T-cell (primary cell): ENCODE measurements around the gene CNNM2. TPM values are rescaled to one million over a fixed set of nuclear protein-coding genes. Genes with fewer than 3 reads are reported as not detected.

Source experiments
- ATAC-seq, 4 experiments: fragments of 200-7000 bp in 3 of 4; fragments of 150-1000 bp in 1 of 4; cut with Tn5 transposase; replicated peaks in 1 of 4; 1 replicate in 3 of 4; 2 replicates in 1 of 4; pipeline ENCODE4 v1.10.0; 2021; ENCODE audit warnings: moderate library complexity in 3 of 4, mild to moderate bottlenecking in 2 of 4, moderate number of reproducible peaks in 1 of 4
- CTCF ChIA-PET, 2 donors: fragments of 300-600 bp; sonication (Branson Sonifier 250); formaldehyde crosslinking; loops; one replicate each; lab custom pipeline; 2022; ENCODE audit warnings: antibody characterized with exemption in 2 of 2; lab: Charles Lee
- POLR2A ChIA-PET, 2 donors: fragments of 300-600 bp; sonication (Branson Sonifier 250); formaldehyde crosslinking; loops; one replicate each; lab custom pipeline; 2022; ENCODE audit warnings: antibody characterized with exemption in 2 of 2; lab: Charles Lee
- DNase-seq, 35 experiments: peaks; one replicate each; pipeline versions ENCODE4 v3.0.0 to v3.0.0-alpha.2; 2013 to 2023
- H3K27ac ChIP-seq: one replicate; pipeline ENCODE4 v1.5.1; 2013; ENCODE audit warnings: low read length
- H3K27me3 ChIP-seq, 2 experiments: replicated peaks in 1 of 2; 1 replicate in 1 of 2; 2 replicates in 1 of 2; pipeline versions ENCODE4 v1.6.1 to v1.7.0; 2013; ENCODE audit warnings: low read length in 1 of 2, mixed read lengths in 1 of 2; ENCODE audit not compliant: control insufficient read depth in 2 of 2, insufficient read depth in 2 of 2; ENCODE audit errors: extremely low read depth in 1 of 2
- H3K36me3 ChIP-seq, 2 donors: 1 replicate in 1 of 2; 2 replicates in 1 of 2; pipeline versions ENCODE4 v1.6.1 to v1.7.0; 2013; ENCODE audit warnings: low read length in 1 of 2; ENCODE audit not compliant: control insufficient read depth in 2 of 2, insufficient read depth in 1 of 2; ENCODE audit errors: extremely low read depth in 1 of 2
- H3K4me1 ChIP-seq, 2 experiments: 1 replicate in 1 of 2; 2 replicates in 1 of 2; pipeline versions ENCODE4 v1.6.1 to v1.7.0; 2013; ENCODE audit warnings: low read length in 2 of 2, mixed read lengths in 1 of 2; ENCODE audit not compliant: insufficient read depth in 2 of 2, control insufficient read depth in 1 of 2; ENCODE audit errors: extremely low read depth in 1 of 2
- H3K4me3 ChIP-seq, 2 donors: 1 replicate in 1 of 2; 2 replicates in 1 of 2; pipeline versions ENCODE4 v1.5.1 to v1.7.0; 2013; ENCODE audit warnings: mild to moderate bottlenecking in 2 of 2, low read length in 1 of 2, moderate library complexity in 1 of 2; ENCODE audit not compliant: control insufficient read depth in 1 of 2; ENCODE audit errors: extremely low read depth in 1 of 2
- H3K9me3 ChIP-seq: 2 replicates; pipeline ENCODE4 v1.7.0; 2013
- H3K27ac Mint-ChIP-seq, 2 donors: one replicate each; pipeline ENCODE4 v1.8.0; 2020 to 2021; ENCODE audit warnings: mild to moderate bottlenecking in 2 of 2, mixed read lengths in 2 of 2
- H3K27me3 Mint-ChIP-seq, 2 donors: one replicate each; pipeline ENCODE4 v1.8.0; 2021 to 2022; ENCODE audit warnings: mixed read lengths in 2 of 2
- H3K36me3 Mint-ChIP-seq: one replicate; pipeline ENCODE4 v1.8.0; 2021; ENCODE audit warnings: mixed read lengths
- H3K4me1 Mint-ChIP-seq, 3 donors: one replicate each; pipeline ENCODE4 v1.8.0; 2020 to 2022; ENCODE audit warnings: mixed read lengths in 3 of 3, mild to moderate bottlenecking in 1 of 3
- H3K4me3 Mint-ChIP-seq, 3 donors: one replicate each; pipeline ENCODE4 v1.8.0; 2020 to 2022; ENCODE audit warnings: mild to moderate bottlenecking in 3 of 3, mixed read lengths in 3 of 3, moderate library complexity in 3 of 3
- H3K9me3 Mint-ChIP-seq, 3 donors: one replicate each; pipeline ENCODE4 v1.8.0; 2020 to 2022; ENCODE audit warnings: mixed read lengths in 3 of 3
- WGBS: methylation state at CpG from one replicate; pipeline ENCODE4 v1.1.5; 2013; ENCODE audit warnings: missing lambda C conversion rate; ENCODE audit not compliant: insufficient coverage; 5-methylcytosine and 5-hydroxymethylcytosine counted together
- total RNA-seq, 35 experiments: library from RNA in 6 of 35; stranded (reverse) in 6 of 35; fragments of 120-200 nt in 1 of 35; gene quantifications; one replicate each; pipeline versions ENCODE4 v1.2.1 to v1.2.4 and lab custom pipeline; 2013 to 2026

The CNNM2 gene
- total RNA-seq, 5 donors from 2014 or later (not counting 1 experiment from before 2014, with no cell fraction given), result 11.6 to 15.4 (median 14.2) TPM

DNA sequence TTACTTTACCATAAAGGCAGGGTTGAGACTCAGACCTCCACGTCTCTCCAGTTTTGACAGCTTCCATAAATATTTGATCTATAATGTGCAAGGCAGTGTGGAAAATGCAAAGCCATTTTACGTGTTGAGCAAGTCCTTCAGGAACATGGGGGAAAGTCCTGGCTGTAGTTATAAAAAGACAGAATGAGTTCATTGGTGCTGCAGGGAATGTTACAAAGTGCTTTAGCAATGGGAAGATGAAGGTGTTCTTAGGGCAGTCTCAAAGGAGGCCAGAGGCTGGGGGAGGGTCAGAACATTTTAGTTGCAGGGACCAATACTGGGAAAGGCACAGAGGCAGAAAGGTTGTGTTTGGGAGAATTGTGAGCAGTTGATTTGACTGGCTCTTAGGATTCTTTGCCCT, 27.9 kb downstream of the CNNM2 start:
- Histone ChIP-seq H3K4me1 (no peaks in the 10 kb centered on the region), H3K27ac (no peak overlapping the region), H3K27me3 (no peaks in the 10 kb centered on the region), H3K4me3 (no peak overlapping the region), H3K9me3 (no peaks in the 10 kb centered on the region), H3K36me3 (no peaks in the 10 kb centered on the region)
- no peak for ATAC-seq
- ChIA-PET POLR2A (no interaction called here), CTCF (no interaction called here)
- H3K36me3 Mint-ChIP-seq, result peaks cover 15% of the 10 kb centered on the region
- no peaks in the 10 kb centered on the region for H3K9me3 Mint-ChIP-seq
- H3K27me3 Mint-ChIP-seq, result no peaks in the 10 kb centered on the region
- peaks cover 0 to 11% (median 0%) of the 10 kb centered on the region in 3 donors for H3K4me1 Mint-ChIP-seq
- DNase-seq, result no peak
- H3K27ac Mint-ChIP-seq, result no peak overlapping the region
- H3K4me3 Mint-ChIP-seq, result no peak overlapping the region
- WGBS, result 88% methylated on average over 1 of the region's 2 CpGs

DNA sequence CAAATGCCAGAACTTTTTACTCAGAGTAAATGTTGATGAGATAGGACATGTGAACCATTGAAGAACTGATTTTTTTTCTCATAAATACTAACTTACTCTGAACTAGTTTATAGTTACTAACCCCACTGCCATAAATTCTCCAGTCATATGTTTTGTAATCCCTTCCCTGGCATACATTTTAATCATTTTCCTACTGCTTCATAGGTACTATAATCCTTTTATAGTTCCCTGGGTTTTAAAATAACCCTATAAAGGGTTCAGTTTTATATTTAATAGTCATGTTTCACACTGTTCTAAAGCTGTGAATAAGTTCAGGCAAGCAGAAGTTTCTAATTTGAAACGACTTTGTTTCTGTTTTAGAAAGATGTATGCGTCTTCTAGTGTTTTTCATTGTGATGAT, 28.9 kb downstream of the CNNM2 start:
- POLR2A ChIA-PET, result no interaction called here
- Histone ChIP-seq H3K9me3 (no peaks in the 10 kb centered on the region), H3K36me3 (no peaks in the 10 kb centered on the region), H3K27ac (no peak overlapping the region), H3K27me3 (no peaks in the 10 kb centered on the region), H3K4me1 (no peaks in the 10 kb centered on the region), H3K4me3 (no peak overlapping the region)
- H3K27me3 Mint-ChIP-seq, result no peaks in the 10 kb centered on the region
- 100% methylated on average over 1 of the region's 2 CpGs for WGBS
- CTCF ChIA-PET, result no interaction called here
- no peak overlapping the region for H3K27ac Mint-ChIP-seq
- peaks cover 0 to 4% (median 0%) of the 10 kb centered on the region in 3 donors for H3K4me1 Mint-ChIP-seq
- ATAC-seq (no peak), DNase-seq (no peak)
- peaks cover 10% of the 10 kb centered on the region for H3K36me3 Mint-ChIP-seq
- H3K4me3 Mint-ChIP-seq, result no peak overlapping the region
- no peaks in the 10 kb centered on the region for H3K9me3 Mint-ChIP-seq

DNA sequence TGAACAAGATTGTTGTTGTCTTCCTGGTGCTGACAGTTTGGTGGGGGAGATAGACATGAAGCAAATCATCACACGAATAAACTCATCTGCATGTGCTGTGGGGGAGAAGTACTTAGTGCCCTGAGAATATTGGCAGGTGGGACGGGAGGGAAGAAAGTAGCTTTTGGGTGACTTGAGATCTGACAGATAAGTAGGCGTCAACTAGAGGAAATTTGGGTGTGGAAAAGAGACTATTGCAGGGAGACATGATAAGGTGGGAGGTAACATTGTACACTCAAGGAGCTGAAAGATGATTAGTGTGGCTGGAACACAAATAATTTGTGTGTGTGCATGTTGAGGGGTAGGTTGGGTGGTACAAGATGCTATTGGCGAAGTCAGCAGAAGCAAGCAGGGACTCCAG, 30.1 kb downstream of the CNNM2 start:
- Mint-ChIP-seq H3K27ac (no peak overlapping the region), H3K36me3 (peaks cover 10% of the 10 kb centered on the region), H3K9me3 (no peaks in the 10 kb centered on the region), H3K27me3 (no peaks in the 10 kb centered on the region), H3K4me1 (peaks cover 0 to 4% (median 0%) of the 10 kb centered on the region in 3 donors), H3K4me3 (no peak overlapping the region)
- Histone ChIP-seq H3K9me3 (no peaks in the 10 kb centered on the region), H3K4me1 (no peaks in the 10 kb centered on the region), H3K4me3 (no peak overlapping the region), H3K27ac (no peak overlapping the region), H3K27me3 (no peaks in the 10 kb centered on the region), H3K36me3 (no peaks in the 10 kb centered on the region)
- DNase-seq (no peak), ATAC-seq (no peak)
- CTCF ChIA-PET, result no interaction called here
- WGBS, result 85% methylated on average over 4 of the region's 4 CpGs
- POLR2A ChIA-PET, result no interaction called here

DNA sequence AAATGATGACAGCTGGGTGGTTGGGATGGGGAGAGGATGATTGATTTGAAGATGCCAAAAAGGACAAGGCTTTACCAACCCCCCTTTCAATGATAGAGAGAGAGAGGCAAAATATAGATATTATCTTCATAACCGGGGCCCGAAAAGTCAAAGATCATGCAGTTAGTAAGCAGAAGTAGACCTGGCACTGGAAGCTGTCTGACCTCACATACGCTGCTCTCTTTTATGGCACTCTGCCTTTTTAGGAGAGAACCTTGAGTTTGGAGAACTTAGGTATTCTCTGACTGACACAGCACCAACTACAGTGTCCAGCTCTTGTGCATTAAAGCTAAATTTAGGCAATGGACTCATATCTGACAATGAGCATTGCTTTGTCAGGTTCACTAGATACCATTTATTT, 30.7 kb downstream of the CNNM2 start:
- ChIA-PET CTCF (interaction anchor here in 1 of 2 donors (0.6 kb wide), 1 partner anchor 17 kb away, joined by 3 read pairs; no protein-coding TSS in a partner anchor), POLR2A (no interaction called here)
- Histone ChIP-seq H3K4me1 (no peaks in the 10 kb centered on the region), H3K36me3 (no peaks in the 10 kb centered on the region), H3K27me3 (no peaks in the 10 kb centered on the region), H3K27ac (no peak overlapping the region), H3K4me3 (no peak overlapping the region), H3K9me3 (no peaks in the 10 kb centered on the region)
- DNase-seq (no peak), ATAC-seq (no peak)
- H3K9me3 Mint-ChIP-seq, result no peaks in the 10 kb centered on the region
- H3K36me3 Mint-ChIP-seq, result peaks cover 10% of the 10 kb centered on the region
- H3K27ac Mint-ChIP-seq, result no peak overlapping the region
- peaks cover 0 to 4% (median 0%) of the 10 kb centered on the region in 3 donors for H3K4me1 Mint-ChIP-seq
- H3K27me3 Mint-ChIP-seq, result no peaks in the 10 kb centered on the region
- no CpG with 5 or more reads among the region's 3 CpGs for WGBS
- H3K4me3 Mint-ChIP-seq, result no peak overlapping the region

DNA sequence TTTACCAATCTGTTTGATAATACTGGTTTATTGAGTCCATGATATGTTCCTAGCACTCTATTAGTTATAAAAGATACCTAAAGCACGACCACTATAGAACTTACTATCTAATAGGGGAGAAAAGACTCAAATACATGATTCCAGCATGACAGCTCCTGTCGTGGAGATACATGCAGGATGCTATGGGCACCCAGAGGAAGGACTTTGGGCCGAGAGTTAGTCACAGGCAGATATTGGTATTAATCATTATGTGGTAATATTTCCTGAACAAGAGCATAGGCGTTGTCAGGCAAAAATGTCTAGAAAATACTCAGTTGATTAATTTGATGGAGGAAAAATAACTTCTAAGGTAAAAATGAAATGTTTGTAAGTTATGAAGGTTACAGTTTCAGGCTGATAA, 31.8 kb downstream of the CNNM2 start:
- Histone ChIP-seq H3K27me3 (no peaks in the 10 kb centered on the region), H3K36me3 (no peaks in the 10 kb centered on the region), H3K9me3 (no peaks in the 10 kb centered on the region), H3K27ac (no peak overlapping the region), H3K4me1 (no peaks in the 10 kb centered on the region), H3K4me3 (no peak overlapping the region)
- Mint-ChIP-seq H3K4me1 (peaks cover 0 to 4% (median 0%) of the 10 kb centered on the region in 3 donors), H3K4me3 (no peak overlapping the region), H3K27ac (no peak overlapping the region), H3K27me3 (no peaks in the 10 kb centered on the region), H3K9me3 (no peaks in the 10 kb centered on the region), H3K36me3 (peaks cover 12% of the 10 kb centered on the region)
- POLR2A ChIA-PET, result no interaction called here
- WGBS, result 61% methylated on average over 3 of the region's 4 CpGs
- CTCF ChIA-PET, result no interaction called here
- DNase-seq (no peak), ATAC-seq (no peak)

DNA sequence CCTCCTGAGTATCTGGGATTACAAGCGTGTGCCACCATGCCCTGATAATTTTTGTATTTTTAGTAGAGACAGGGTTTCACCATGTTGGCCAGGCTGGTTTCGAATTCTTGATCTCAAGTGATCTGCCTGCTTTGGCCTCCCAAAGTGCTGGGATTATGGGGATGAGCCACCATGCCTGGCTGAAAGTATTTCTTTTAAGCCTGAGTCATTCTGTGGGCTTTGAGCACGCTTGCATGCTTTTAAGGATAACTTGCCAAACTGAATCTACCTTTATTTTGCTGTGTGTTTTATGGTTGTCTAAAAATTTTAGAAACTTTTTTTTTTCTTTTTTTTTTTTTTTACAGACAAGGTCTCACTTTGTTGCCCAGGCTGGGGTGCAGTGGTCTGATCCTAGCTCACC, 33.2 kb downstream of the CNNM2 start:
- Histone ChIP-seq H3K4me1 (no peaks in the 10 kb centered on the region), H3K4me3 (no peak overlapping the region), H3K36me3 (no peaks in the 10 kb centered on the region), H3K27me3 (no peaks in the 10 kb centered on the region), H3K9me3 (no peaks in the 10 kb centered on the region), H3K27ac (no peak overlapping the region)
- no peak for ATAC-seq
- H3K9me3 Mint-ChIP-seq, result no peaks in the 10 kb centered on the region
- H3K4me1 Mint-ChIP-seq, result no peaks in the 10 kb centered on the region
- CTCF ChIA-PET, result no interaction called here
- H3K36me3 Mint-ChIP-seq, result peaks cover 14% of the 10 kb centered on the region
- no peak for DNase-seq
- H3K27me3 Mint-ChIP-seq, result no peaks in the 10 kb centered on the region
- H3K4me3 Mint-ChIP-seq, result no peak overlapping the region
- H3K27ac Mint-ChIP-seq, result no peak overlapping the region
- POLR2A ChIA-PET, result interaction anchor here (0.6 kb wide), 2 partner anchors 47 to 49 kb away, joined by 3 to 4 read pairs; no protein-coding TSS in a partner anchor
- 100% methylated on average over 2 of the region's 3 CpGs for WGBS

DNA sequence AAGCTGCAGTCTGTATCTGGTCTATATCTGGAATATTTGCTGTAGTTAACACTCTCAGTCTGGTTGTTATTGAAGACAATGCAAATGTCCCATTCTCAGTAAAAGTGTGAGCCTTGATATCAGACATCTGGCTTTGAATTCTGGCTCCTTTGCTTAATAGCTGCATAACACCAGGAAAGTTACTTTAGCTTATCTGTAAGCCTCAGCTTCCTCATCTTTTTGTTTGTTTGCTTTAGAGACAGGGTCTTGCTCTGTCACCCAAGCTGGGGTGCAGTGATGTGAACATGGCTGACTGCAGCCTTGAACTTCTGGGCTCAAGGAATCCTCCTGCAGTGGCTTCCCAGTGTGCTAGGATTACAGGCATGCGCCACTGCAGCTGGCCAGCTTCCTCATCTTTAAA, 41.3 kb downstream of the CNNM2 start:
- DNase-seq, result no peak
- Mint-ChIP-seq H3K4me3 (no peak overlapping the region), H3K27ac (no peak overlapping the region), H3K4me1 (no peaks in the 10 kb centered on the region), H3K9me3 (no peaks in the 10 kb centered on the region), H3K36me3 (peaks cover 6% of the 10 kb centered on the region), H3K27me3 (no peaks in the 10 kb centered on the region)
- Histone ChIP-seq H3K27ac (no peak overlapping the region), H3K9me3 (no peaks in the 10 kb centered on the region), H3K4me1 (no peaks in the 10 kb centered on the region), H3K36me3 (no peaks in the 10 kb centered on the region), H3K27me3 (no peaks in the 10 kb centered on the region), H3K4me3 (no peak overlapping the region)
- no CpG with 5 or more reads among the region's 1 CpG for WGBS
- ChIA-PET CTCF (no interaction called here), POLR2A (interaction anchor here in 1 of 2 donors (0.6 kb wide), 1 partner anchor 1337 kb away, joined by 10 read pairs; no protein-coding TSS in a partner anchor)
- ATAC-seq, result no peak
